T47D (cell line): Measurements from ENCODE around the gene DTNA.

Source experiments
- DNase-seq, 2 experiments: peaks; one replicate each; pipeline versions ENCODE4 v3.0.0 to v3.0.0-alpha.2; 2011 to 2012; ENCODE audit warnings: low read depth in 1 of 2, low spot score in 1 of 2
- JUND ChIP-seq: IDR thresholded peaks from 2 replicates; pipeline ENCODE4 v1.6.1; 2012; ENCODE audit warnings: low read depth
- in situ Hi-C: cut with HindIII; loops from 2 replicates; pipeline ENCODE4 v1.10.0; 2016; ENCODE audit warnings: low sequenced_read_pairs, low pct_unique_long_range_greater_than_20kb

Gene DTNA

DNA sequence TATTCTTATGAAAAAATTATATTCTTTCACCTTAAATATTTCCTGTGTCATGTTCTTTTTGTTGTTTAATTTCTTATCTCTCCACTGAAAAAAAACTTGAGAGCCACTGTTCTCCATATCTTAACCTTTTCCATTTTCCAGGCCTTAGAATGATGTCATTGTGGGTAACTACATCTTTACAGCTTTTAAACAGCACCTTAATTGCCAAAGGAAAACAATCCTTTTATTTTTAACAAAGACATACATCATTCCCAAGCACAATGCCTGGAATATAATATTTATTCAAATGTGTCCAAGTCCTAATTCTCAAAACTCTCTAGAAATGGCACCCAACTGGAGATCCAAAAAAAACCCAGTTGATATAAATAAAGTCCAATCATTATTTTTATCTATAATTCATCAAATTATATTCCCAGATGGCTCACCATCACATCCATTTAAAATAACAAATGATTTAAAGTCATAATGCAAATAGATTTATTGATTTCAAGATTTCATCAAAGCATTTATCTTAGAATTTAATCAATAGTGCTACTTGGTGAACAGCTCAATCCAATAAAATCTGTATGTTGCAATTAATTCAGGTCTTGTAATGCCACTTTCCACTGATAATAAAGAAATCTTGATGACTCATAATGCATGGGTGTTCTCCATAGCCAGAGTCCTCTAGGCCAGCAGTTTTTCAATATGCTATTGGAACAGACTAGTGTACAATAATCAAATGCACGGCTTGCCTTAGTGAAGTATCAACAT lies 224.0 kb downstream of the DTNA start:
- TF ChIP-seq JUND, result no peak
- no peak for DNase-seq
- in situ Hi-C loops, result no loop called here

DNA sequence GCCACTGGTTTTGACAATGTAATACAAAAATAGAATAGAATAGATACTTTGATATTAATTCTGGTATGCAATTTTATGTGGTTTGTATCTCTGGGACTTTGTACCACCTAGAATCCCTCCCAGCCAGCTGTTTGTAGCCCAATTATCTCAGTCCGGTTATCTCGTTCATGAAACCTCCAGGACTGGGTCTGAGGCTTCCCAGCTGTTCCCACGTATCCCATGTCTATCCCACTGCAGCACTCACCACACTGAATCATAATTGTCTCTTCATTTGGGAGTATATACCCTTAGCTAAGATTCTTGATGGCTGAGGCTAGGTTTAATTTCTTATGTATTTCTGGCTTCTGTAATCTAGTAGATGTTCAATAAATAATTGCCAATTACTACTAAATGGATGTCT lies 226.7 kb downstream of the DTNA start:
- in situ Hi-C loops, result no loop called here
- no peak for TF ChIP-seq JUND
- DNase-seq, result no peak

DNA sequence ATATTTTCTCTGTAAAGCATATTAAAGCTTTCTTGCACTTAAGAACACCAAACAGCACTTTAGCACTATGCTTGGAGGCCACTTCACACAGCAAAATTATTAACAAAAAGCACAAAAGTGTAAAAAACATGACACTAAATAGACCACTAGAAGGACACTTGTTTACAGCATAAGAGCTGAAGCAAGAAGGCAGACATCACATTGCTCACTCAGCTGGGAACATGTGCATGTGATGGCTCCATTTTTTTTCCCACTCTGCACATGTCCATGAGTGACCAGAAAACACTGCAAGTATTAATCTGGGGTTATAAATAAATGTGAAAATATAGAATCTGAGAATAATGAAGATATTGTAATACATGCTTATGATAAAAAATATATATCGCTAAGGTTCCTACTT lies 228.0 kb downstream of the DTNA start:
- no peak for DNase-seq
- TF ChIP-seq JUND, result no peak
- in situ Hi-C loops, result no loop called here
